CD4-positive, CD25-positive, alpha-beta regulatory T cell (primary cell): ENCODE measurements around the gene HLA-DOA. TPM values are rescaled to one million over a fixed set of nuclear protein-coding genes. Genes with fewer than 3 reads are reported as not detected.

Experiments used
- ATAC-seq, 2 donors: fragments of 150-1000 bp; cut with Tn5 transposase; one replicate each; pipeline ENCODE4 v1.10.0; 2021; ENCODE audit warnings: low read depth in 2 of 2, moderate number of reproducible peaks in 2 of 2, moderate library complexity in 1 of 2
- DNase-seq, 3 donors: peaks; one replicate each; pipeline versions ENCODE4 v3.0.0 to v3.0.0-alpha.2; 2012 to 2022; ENCODE audit warnings: mixed read lengths in 1 of 3
- H3K27ac ChIP-seq: one replicate; pipeline ENCODE4 v1.7.0; 2013; ENCODE audit warnings: mild to moderate bottlenecking, low read length; ENCODE audit not compliant: insufficient read depth, poor library complexity, severe bottlenecking
- H3K27me3 ChIP-seq: one replicate; pipeline ENCODE4 v1.7.0; 2013; ENCODE audit warnings: low read length; ENCODE audit not compliant: control insufficient read depth, insufficient read depth
- H3K36me3 ChIP-seq: one replicate; pipeline ENCODE4 v1.7.0; 2013; ENCODE audit warnings: mild to moderate bottlenecking, low read length, moderate library complexity; ENCODE audit not compliant: control insufficient read depth, insufficient read depth
- H3K4me1 ChIP-seq: 2 replicates; pipeline ENCODE4 v1.7.0; 2013; ENCODE audit warnings: mild to moderate bottlenecking, low read length; ENCODE audit not compliant: insufficient read depth, control insufficient read depth, poor library complexity, severe bottlenecking
- H3K4me3 ChIP-seq: one replicate; pipeline ENCODE4 v1.7.0; 2013; ENCODE audit warnings: low read depth, mild to moderate bottlenecking, low read length, moderate library complexity
- H3K9me3 ChIP-seq, 2 experiments: 1 replicate in 1 of 2; 2 replicates in 1 of 2; pipeline ENCODE4 v1.7.0; 2013; ENCODE audit warnings: low read length in 2 of 2, mild to moderate bottlenecking in 1 of 2, moderate library complexity in 1 of 2; ENCODE audit not compliant: control insufficient read depth in 2 of 2
- H3K27ac Mint-ChIP-seq, 3 donors: one replicate each; pipeline ENCODE4 v1.8.0; 2020 to 2022; ENCODE audit warnings: mild to moderate bottlenecking in 3 of 3, mixed read lengths in 3 of 3, moderate library complexity in 2 of 3
- H3K27me3 Mint-ChIP-seq: one replicate; pipeline ENCODE4 v1.8.0; 2022; ENCODE audit warnings: mild to moderate bottlenecking, mixed read lengths
- H3K36me3 Mint-ChIP-seq: one replicate; pipeline ENCODE4 v1.8.0; 2020; ENCODE audit warnings: mixed read lengths
- H3K4me1 Mint-ChIP-seq, 4 donors: one replicate each; pipeline ENCODE4 v1.8.0; 2020 to 2022; ENCODE audit warnings: mixed read lengths in 4 of 4, mild to moderate bottlenecking in 1 of 4
- H3K4me3 Mint-ChIP-seq, 4 donors: one replicate each; pipeline ENCODE4 v1.8.0; 2020 to 2022; ENCODE audit warnings: mild to moderate bottlenecking in 4 of 4, mixed read lengths in 4 of 4, moderate library complexity in 3 of 4
- H3K9me3 Mint-ChIP-seq, 7 donors: one replicate each; pipeline ENCODE4 v1.8.0; 2020 to 2022; ENCODE audit warnings: mixed read lengths in 7 of 7, mild to moderate bottlenecking in 3 of 7, moderate library complexity in 2 of 7
- polyA plus RNA-seq, 4 donors: library from polyadenylated mRNA; unstranded; fragments of 300-500 nt; fragmentation: Illumina TruSeq; gene quantifications; one replicate each; pipeline ENCODE4 v1.2.3, GENCODE V29; 2021
- total RNA-seq: library from RNA; stranded (reverse); gene quantifications from one replicate; pipeline ENCODE4 v1.2.3, GENCODE V29; 2022

Gene HLA-DOA
- total and polyA plus RNA-seq, 5 donors from 2014 or later, result 7.0 to 14.9 (median 9.4) TPM

GRCh38 chr6:33023536-33023935, 14.1 kb upstream of the HLA-DOA start:
- Mint-ChIP-seq H3K4me3 (no peak overlapping the region), H3K36me3 (no peaks in the 10 kb centered on the region), H3K4me1 (peaks cover 6 to 27% (median 13%) of the 10 kb centered on the region in 4 donors), H3K9me3 (peaks cover 0 to 2% (median 0%) of the 10 kb centered on the region in 7 donors), H3K27me3 (no peaks in the 10 kb centered on the region), H3K27ac (no peak overlapping the region)
- Histone ChIP-seq H3K27ac (no peak overlapping the region), H3K4me1 (peaks cover 10% of the 10 kb centered on the region), H3K4me3 (no peak overlapping the region), H3K27me3 (no peaks in the 10 kb centered on the region), H3K36me3 (no peaks in the 10 kb centered on the region), H3K9me3 (no peaks in the 10 kb centered on the region)
- DNase-seq (no peak), ATAC-seq (no peak)

DNA sequence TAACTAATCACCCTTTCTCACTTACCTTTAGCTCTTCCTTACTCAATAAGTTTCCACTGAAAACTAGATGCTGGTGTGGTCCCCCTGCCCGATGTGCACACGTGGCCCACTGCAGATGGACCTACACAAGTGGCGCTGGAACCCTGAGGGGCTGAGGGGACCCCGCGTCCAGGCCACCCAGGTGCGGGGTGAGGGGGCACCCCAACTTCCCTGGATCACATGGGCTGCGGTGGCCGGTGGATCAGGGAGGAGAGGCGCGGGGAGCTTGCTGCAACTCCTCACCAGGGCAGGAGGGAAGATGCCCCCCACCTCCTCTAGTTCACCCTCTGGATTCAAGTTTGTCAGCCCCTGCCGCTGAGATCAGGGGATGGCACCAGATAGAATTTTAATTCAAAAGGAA, 12.5 kb upstream of the HLA-DOA start:
- Histone ChIP-seq H3K27me3 (no peaks in the 10 kb centered on the region), H3K36me3 (no peaks in the 10 kb centered on the region), H3K4me3 (no peak overlapping the region), H3K27ac (no peak overlapping the region), H3K9me3 (no peaks in the 10 kb centered on the region), H3K4me1 (peaks cover 11% of the 10 kb centered on the region)
- H3K27ac Mint-ChIP-seq, result no peak overlapping the region
- ATAC-seq (no peak), DNase-seq (no peak)
- H3K36me3 Mint-ChIP-seq, result no peaks in the 10 kb centered on the region
- H3K4me1 Mint-ChIP-seq, result peaks cover 11 to 28% (median 18%) of the 10 kb centered on the region in 4 donors
- H3K4me3 Mint-ChIP-seq, result no peak overlapping the region
- no peaks in the 10 kb centered on the region for H3K27me3 Mint-ChIP-seq
- no peaks in the 10 kb centered on the region for H3K9me3 Mint-ChIP-seq

DNA sequence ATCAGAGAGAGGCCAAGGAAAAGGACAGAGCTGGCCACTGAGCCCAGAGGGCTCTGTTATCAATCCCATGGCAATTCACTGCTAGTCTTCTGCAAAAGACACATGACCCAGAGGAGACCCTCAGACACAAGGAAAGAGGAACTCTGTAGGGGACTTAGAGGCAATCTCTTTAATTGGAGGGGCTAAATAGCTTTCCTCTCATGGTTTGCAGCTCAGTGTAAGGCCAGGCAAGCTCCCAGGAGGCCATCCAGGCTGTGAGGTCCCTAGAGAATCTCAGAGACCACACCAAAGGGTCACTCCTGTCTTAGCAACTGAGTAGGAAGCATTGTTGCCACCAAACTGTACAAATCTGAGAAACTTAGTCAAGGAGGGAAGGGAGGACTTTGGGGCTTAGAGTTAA, 10.0 kb upstream of the HLA-DOA start:
- Histone ChIP-seq H3K27ac (no peak overlapping the region), H3K36me3 (no peaks in the 10 kb centered on the region), H3K4me3 (peak overlapping the region; percentile 69), H3K4me1 (peaks cover 11% of the 10 kb centered on the region), H3K9me3 (no peaks in the 10 kb centered on the region), H3K27me3 (no peaks in the 10 kb centered on the region)
- no peaks in the 10 kb centered on the region for H3K36me3 Mint-ChIP-seq
- H3K27ac Mint-ChIP-seq, result peak overlapping the region; percentile 23 to 89 (median 68)
- H3K4me3 Mint-ChIP-seq, result peak overlapping the region in 3 of 4 donors; percentile 34 to 88 (median 83)
- H3K4me1 Mint-ChIP-seq, result peaks cover 11 to 35% (median 19%) of the 10 kb centered on the region in 4 donors
- H3K9me3 Mint-ChIP-seq, result no peaks in the 10 kb centered on the region
- no peak for ATAC-seq
- H3K27me3 Mint-ChIP-seq, result peaks cover 5% of the 10 kb centered on the region
- no peak for DNase-seq

- Mint-ChIP-seq H3K27ac (peak overlapping the region in 2 of 3 donors; percentile 68 to 89), H3K4me1 (peaks cover 11 to 35% (median 19%) of the 10 kb centered on the region in 4 donors), H3K4me3 (peak overlapping the region in 3 of 4 donors; percentile 34 to 88 (median 83)), H3K27me3 (peaks cover 5% of the 10 kb centered on the region), H3K9me3 (no peaks in the 10 kb centered on the region), H3K36me3 (no peaks in the 10 kb centered on the region)
- Histone ChIP-seq H3K4me1 (peaks cover 11% of the 10 kb centered on the region), H3K27ac (no peak overlapping the region), H3K36me3 (no peaks in the 10 kb centered on the region), H3K27me3 (peaks cover under 1% of the 10 kb centered on the region), H3K4me3 (peak overlapping the region; percentile 69), H3K9me3 (no peaks in the 10 kb centered on the region)
- ATAC-seq (peak; percentile 68 to 81), DNase-seq (no peak)
Measured at GRCh38 chr6:33018904-33019303, 9.5 kb upstream of the HLA-DOA start.

- H3K27ac Mint-ChIP-seq, result peak overlapping the region in 2 of 3 donors; percentile 16 to 34
Measured at GRCh38 chr6:33018418-33018817, 9.0 kb upstream of the HLA-DOA start.

GRCh38 chr6:33017694-33018353, 8.4 kb upstream of the HLA-DOA start:
- H3K4me1 Mint-ChIP-seq, result peaks cover 11 to 35% (median 19%) of the 10 kb centered on the region in 4 donors
- H3K27ac ChIP-seq, result no peak overlapping the region
- H3K27me3 Mint-ChIP-seq, result peaks cover 9% of the 10 kb centered on the region
- no peaks in the 10 kb centered on the region for H3K36me3 Mint-ChIP-seq
- peaks cover 5% of the 10 kb centered on the region for H3K27me3 ChIP-seq
- no peak for DNase-seq
- H3K4me3 ChIP-seq, result no peak overlapping the region
- no peaks in the 10 kb centered on the region for H3K9me3 ChIP-seq
- peak overlapping the region in 2 of 3 donors; percentile 16 to 34 for H3K27ac Mint-ChIP-seq
- ATAC-seq, result no peak
- peaks cover 11% of the 10 kb centered on the region for H3K4me1 ChIP-seq
- H3K36me3 ChIP-seq, result no peaks in the 10 kb centered on the region
- no peak overlapping the region for H3K4me3 Mint-ChIP-seq
- H3K9me3 Mint-ChIP-seq, result no peaks in the 10 kb centered on the region

More at GRCh38 chr6:33018418-33018817, 9.0 kb upstream of the HLA-DOA start:
- Histone ChIP-seq H3K9me3 (no peaks in the 10 kb centered on the region), H3K36me3 (no peaks in the 10 kb centered on the region), H3K4me3 (peak overlapping the region; percentile 69), H3K27ac (no peak overlapping the region), H3K27me3 (peaks cover 5% of the 10 kb centered on the region), H3K4me1 (peaks cover 11% of the 10 kb centered on the region)
- peaks cover 11 to 35% (median 19%) of the 10 kb centered on the region in 4 donors for H3K4me1 Mint-ChIP-seq
- no peaks in the 10 kb centered on the region for H3K9me3 Mint-ChIP-seq
- DNase-seq (no peak), ATAC-seq (no peak)
- H3K4me3 Mint-ChIP-seq, result peak overlapping the region in 1 of 4 donors; percentile 3
- peaks cover 7% of the 10 kb centered on the region for H3K27me3 Mint-ChIP-seq
- H3K36me3 Mint-ChIP-seq, result no peaks in the 10 kb centered on the region

DNA sequence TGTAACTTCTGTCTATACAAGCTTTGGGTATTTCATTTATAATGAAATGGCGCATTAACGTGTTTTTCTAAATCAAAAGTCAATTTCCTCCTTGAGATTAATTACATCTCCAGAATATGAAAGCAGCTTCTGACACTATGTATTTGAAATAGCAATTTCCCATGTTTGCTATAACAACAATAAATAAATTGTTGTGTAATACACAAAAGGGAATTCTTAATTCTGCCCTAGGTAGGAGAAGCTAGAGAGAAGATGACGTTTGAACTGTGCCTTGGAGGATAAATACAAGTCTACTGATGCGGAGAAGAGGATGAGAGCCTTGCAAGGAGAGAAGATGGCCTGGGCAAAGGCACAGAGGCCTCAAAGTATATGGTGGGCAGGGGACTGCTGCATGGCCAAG, 7.6 kb upstream of the HLA-DOA start:
- no peak overlapping the region for H3K27ac Mint-ChIP-seq
- H3K9me3 Mint-ChIP-seq, result no peaks in the 10 kb centered on the region
- ATAC-seq, result no peak
- no peak for DNase-seq
- Histone ChIP-seq H3K9me3 (no peaks in the 10 kb centered on the region), H3K27me3 (peaks cover 5% of the 10 kb centered on the region), H3K27ac (no peak overlapping the region), H3K4me1 (peaks cover 11% of the 10 kb centered on the region), H3K36me3 (no peaks in the 10 kb centered on the region), H3K4me3 (no peak overlapping the region)
- H3K27me3 Mint-ChIP-seq, result peaks cover 9% of the 10 kb centered on the region
- peaks cover 11 to 35% (median 19%) of the 10 kb centered on the region in 4 donors for H3K4me1 Mint-ChIP-seq
- H3K4me3 Mint-ChIP-seq, result no peak overlapping the region
- H3K36me3 Mint-ChIP-seq, result no peaks in the 10 kb centered on the region

GRCh38 chr6:33015798-33016197, 6.4 kb upstream of the HLA-DOA start:
- peaks cover 11% of the 10 kb centered on the region for H3K4me1 ChIP-seq
- no peak overlapping the region for H3K27ac Mint-ChIP-seq
- no peaks in the 10 kb centered on the region for H3K9me3 Mint-ChIP-seq
- no peaks in the 10 kb centered on the region for H3K9me3 ChIP-seq
- peaks cover 11 to 35% (median 19%) of the 10 kb centered on the region in 4 donors for H3K4me1 Mint-ChIP-seq
- H3K27me3 ChIP-seq, result peaks cover 5% of the 10 kb centered on the region
- ATAC-seq (no peak), DNase-seq (no peak)
- H3K27ac ChIP-seq, result no peak overlapping the region
- no peak overlapping the region for H3K4me3 Mint-ChIP-seq
- H3K27me3 Mint-ChIP-seq, result peaks cover 9% of the 10 kb centered on the region
- no peak overlapping the region for H3K4me3 ChIP-seq
- no peaks in the 10 kb centered on the region for H3K36me3 Mint-ChIP-seq
- H3K36me3 ChIP-seq, result no peaks in the 10 kb centered on the region
